ENCODE measurements around the gene GAB2.

- TF ChIP-seq PATZ1 (CRISPR knock-in tag; IDR thresholded peaks at IDR 0.05; ENCODE audit: borderline replicate concordance) (no peak), ARNTL (CRISPR knock-in tag; IDR thresholded peaks at IDR 0.05; ENCODE audit: borderline replicate concordance, low read depth) (no peak), ESRRG (CRISPR knock-in tag; IDR thresholded peaks at IDR 0.05) (no peak), ZFP30 (CRISPR knock-in tag; IDR thresholded peaks at IDR 0.05) (no peak), ZNF565 (CRISPR knock-in tag; conservative IDR thresholded peaks at IDR 0.05; ENCODE audit: low read depth) (no peak), ZC3H10 (CRISPR knock-in tag; IDR thresholded peaks at IDR 0.05) (no peak), TSHZ2 (CRISPR knock-in tag; IDR thresholded peaks at IDR 0.05) (no peak), CSDC2 (CRISPR knock-in tag; IDR thresholded peaks at IDR 0.05) (no peak), TOX (CRISPR knock-in tag; IDR thresholded peaks at IDR 0.05; ENCODE audit: borderline replicate concordance) (no peak)
Observed at GRCh38 chr11:78176605-78177141, 240.9 kb downstream of the GAB2 start.

All from SK-N-SH treated with all-trans-retinoic acid at 6 μM for 48 hours (cell line).